GM12891 (cell line): ENCODE measurements around the gene CYP27A1.

Experiments used
- POLR2A ChIP-seq: IDR thresholded peaks from 2 replicates; pipeline ENCODE4 v1.6.1; 2011; ENCODE audit warnings: low read depth, low read length, control low read depth
- TAF1 ChIP-seq: IDR thresholded peaks from 2 replicates; pipeline ENCODE4 v1.6.1; 2011; ENCODE audit warnings: low read depth, low read length, control low read depth

- TF ChIP-seq POLR2A = no peak
- TF ChIP-seq TAF1 = no peak
Measured at GRCh38 chr2:218827701-218828476, 45.9 kb downstream of the CYP27A1 start.
